ENCODE measurements around the gene DDIT3. TPM values are rescaled to one million over a fixed set of nuclear protein-coding genes. Genes with fewer than 3 reads are reported as not detected.

The DDIT3 gene
- total and polyA plus RNA-seq, 2 of the 4 experiments (the other 2 are of a cell fraction): 19.4 to 54.4 TPM

DNA sequence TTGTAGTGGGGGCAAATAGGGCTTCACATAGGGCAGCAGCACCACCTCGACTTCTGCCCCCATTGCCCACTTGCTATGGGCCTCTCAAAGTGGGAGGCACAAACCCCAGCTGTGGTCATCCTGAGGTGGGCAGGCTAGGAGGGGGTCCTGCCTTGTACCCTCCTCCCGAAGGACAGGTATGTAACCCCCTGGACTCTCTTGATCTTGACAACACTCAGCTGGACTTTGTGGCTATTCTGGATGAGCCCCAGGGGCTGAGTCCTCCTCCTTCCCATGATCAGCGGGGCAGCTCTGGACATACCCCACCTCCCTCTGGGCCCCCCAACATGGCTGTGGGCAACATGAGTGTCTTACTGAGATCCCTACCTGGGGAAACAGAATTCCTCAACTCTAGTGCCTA, 48.7 kb downstream of the DDIT3 start:
- BruUV-seq (replicated peaks): no TSS peak
- in situ Hi-C loops (cut with MboI; ENCODE audit: low sequenced_read_pairs): no loop called here
- H2BK120ac ChIP-seq (ENCODE audit: low read depth, low read length): no peak overlapping the region
- DNase-seq (no peak), ATAC-seq (ENCODE audit: low read depth) (no peak)
- H4K8ac ChIP-seq (ENCODE audit: low read depth in 2 of 2, low read length in 2 of 2): no peak overlapping the region
- CTCF ChIA-PET: no interaction called here
- H4K20me1 ChIP-seq (ENCODE audit: insufficient read depth, low read length): no peaks in the 10 kb centered on the region
- H3K79me1 ChIP-seq (ENCODE audit: low read depth in 1 of 2, low read length in 2 of 2): no peaks in the 10 kb centered on the region
- no peak overlapping the region for H2AFZ ChIP-seq (replicated peaks; ENCODE audit: low read length, poor library complexity)
- no peak overlapping the region for H4K91ac ChIP-seq (ENCODE audit: insufficient read depth, low read depth, low read length)
- H3K27ac ChIP-seq (ENCODE audit: insufficient read depth, low read length): no peak overlapping the region
- H3K14ac ChIP-seq (replicated peaks; ENCODE audit: low read depth, low read length): no peak overlapping the region
- intact Hi-C loops (cut with micrococcal nuclease): no loop called here
- no peak overlapping the region for H3K4ac ChIP-seq (ENCODE audit: low read depth, low read length)
- TF ChIP-seq RCOR1 (IDR thresholded peaks at IDR 0.05; ENCODE audit: insufficient replicate concordance, low read length) (no peak), CEBPB (IDR thresholded peaks at IDR 0.05; ENCODE audit: low read depth, low read length) (no peak), RAD21 (IDR thresholded peaks at IDR 0.05; ENCODE audit: low read length) (no peak)
- no peak overlapping the region for H3K9ac ChIP-seq (ENCODE audit: low read depth, low read length)
- H4K5ac ChIP-seq (ENCODE audit: low read depth, low read length): no peak overlapping the region
- no peaks in the 10 kb centered on the region for H3K36me3 ChIP-seq (ENCODE audit: control insufficient read depth, insufficient read depth, low read length)
- H3K9me3 ChIP-seq (ENCODE audit: control insufficient read depth, insufficient read depth, low read length): no peaks in the 10 kb centered on the region; the same call in 1 of the 2 replicates
- dilution Hi-C loops (cut with HindIII; ENCODE audit: low sequenced_read_pairs, unreplicated experiment): no loop called here
- H2AK5ac ChIP-seq (ENCODE audit: low read depth, low read length): no peak overlapping the region
- H3K27me3 ChIP-seq (ENCODE audit: control insufficient read depth, insufficient read depth, low read length): peaks cover 54% of the 10 kb centered on the region
- H3K4me2 ChIP-seq (ENCODE audit: low read depth, low read length): no peak overlapping the region
- no peak overlapping the region for H3K4me3 ChIP-seq (ENCODE audit: insufficient read depth, low read depth, low read length)
- H2BK5ac ChIP-seq (ENCODE audit: low read depth, low read length, poor library complexity, severe bottlenecking): no peak overlapping the region
- no CpG with 5 or more reads among the region's 3 CpGs for WGBS, 2 experiments (ENCODE audit: extremely low coverage in 2 of 2, insufficient read length in 1 of 2)
- H3K9me1 ChIP-seq (ENCODE audit: insufficient read depth, low read length): 0 out of 2 replicates have a peak, but pooled peaks cover 2% of the 10 kb centered on the region
- H3K56ac ChIP-seq (ENCODE audit: extremely low read depth, insufficient read depth, low read length): no peak overlapping the region
- no peak overlapping the region for H3K23ac ChIP-seq (ENCODE audit: low read depth, low read length)
- POLR2A ChIA-PET (ENCODE audit: unreplicated experiment): no interaction called here
- no peak overlapping the region for H2BK15ac ChIP-seq (ENCODE audit: low read depth, low read length)
- H3K4me1 ChIP-seq (ENCODE audit: control insufficient read depth, insufficient read depth, low read length): 0 out of 2 replicates have a peak, but pooled peaks cover 2% of the 10 kb centered on the region
- H3K18ac ChIP-seq (ENCODE audit: low read depth, low read length): no peak overlapping the region
- H2AK9ac ChIP-seq (replicated peaks; ENCODE audit: low read depth, low read length, poor library complexity): no peak overlapping the region
- H2BK20ac ChIP-seq (ENCODE audit: low read depth, low read length): no peak overlapping the region

Data from IMR-90 (cell line).